IMR-90 (cell line): ENCODE measurements around the gene ZNF768. TPM values are rescaled to one million over a fixed set of nuclear protein-coding genes. Genes with fewer than 3 reads are reported as not detected.

ENCODE experiments used
- ATAC-seq: fragments of 200-7000 bp; cut with Tn5 transposase; 2 replicates; pipeline ENCODE4 v1.9.1; 2020; ENCODE audit warnings: low read depth, mild to moderate bottlenecking, moderate library complexity
- BruUV-seq: library from RNA; stranded (reverse); fragments of 400-500 nt; replicated peaks from 2 replicates; lab custom pipeline; 2021; lab: Mats Ljungman, UMichigan
- CTCF ChIA-PET: fragments of 300-600 bp; formaldehyde crosslinking; extraction: SDS; loops from one replicate; lab custom pipeline; 2021; ENCODE audit warnings: antibody characterized with exemption; lab: Yijun Ruan, JAX
- POLR2A ChIA-PET: fragments of 300-600 bp; sonication (Branson Sonifier 250); formaldehyde crosslinking; loops from one replicate; lab custom pipeline; 2022; ENCODE audit warnings: antibody characterized with exemption; ENCODE audit not compliant: unreplicated experiment; lab: Charles Lee
- DNase-seq: peaks from one replicate; pipeline ENCODE4 v3.0.0; 2013
- H2AFZ ChIP-seq: replicated peaks from 2 replicates; pipeline ENCODE3; 2013; ENCODE audit warnings: low read length, mild to moderate bottlenecking; ENCODE audit not compliant: poor library complexity
- H2AK5ac ChIP-seq: 2 replicates; pipeline ENCODE4 v1.6.1; 2013; ENCODE audit warnings: low read depth, low read length, inconsistent platforms
- H2AK9ac ChIP-seq: replicated peaks from 2 replicates; pipeline ENCODE3; 2013; ENCODE audit warnings: mild to moderate bottlenecking, low read depth, low read length, moderate library complexity; ENCODE audit not compliant: poor library complexity
- H2BK120ac ChIP-seq: 2 replicates; pipeline ENCODE4 v1.6.1; 2013; ENCODE audit warnings: low read depth, low read length, inconsistent platforms
- H2BK15ac ChIP-seq: 3 replicates; pipeline ENCODE4 v1.6.1; 2013; ENCODE audit warnings: low read depth, low read length, inconsistent platforms
- H2BK20ac ChIP-seq: 2 replicates; pipeline ENCODE4 v1.6.1; 2013; ENCODE audit warnings: low read depth, mild to moderate bottlenecking, inconsistent platforms, low read length, moderate library complexity
- H2BK5ac ChIP-seq: 2 replicates; pipeline ENCODE4 v1.6.1; 2013; ENCODE audit warnings: mild to moderate bottlenecking, low read depth, low read length, inconsistent platforms; ENCODE audit not compliant: poor library complexity, severe bottlenecking
- H3K14ac ChIP-seq: replicated peaks from 2 replicates; pipeline ENCODE4 v1.6.1; 2013; ENCODE audit warnings: low read depth, low read length, inconsistent platforms
- H3K18ac ChIP-seq: 2 replicates; pipeline ENCODE4 v1.6.1; 2013; ENCODE audit warnings: low read depth, low read length, control low read depth
- H3K23ac ChIP-seq: 2 replicates; pipeline ENCODE4 v1.6.1; 2013; ENCODE audit warnings: low read depth, low read length, inconsistent platforms
- H3K27ac ChIP-seq: 2 replicates; pipeline ENCODE4 v1.5.1; 2013; ENCODE audit warnings: mild to moderate bottlenecking, control low read depth, low read length; ENCODE audit not compliant: insufficient read depth
- H3K27me3 ChIP-seq: 2 replicates; pipeline ENCODE4 v1.6.1; 2013; ENCODE audit warnings: low read length; ENCODE audit not compliant: control insufficient read depth, insufficient read depth
- H3K36me3 ChIP-seq: 2 replicates; pipeline ENCODE4 v1.6.1; 2013; ENCODE audit warnings: low read length, mixed read lengths; ENCODE audit not compliant: control insufficient read depth, insufficient read depth
- H3K4ac ChIP-seq: 2 replicates; pipeline ENCODE4 v1.6.1; 2013; ENCODE audit warnings: low read depth, low read length, inconsistent platforms
- H3K4me1 ChIP-seq: 2 replicates; pipeline ENCODE4 v1.6.1; 2013; ENCODE audit warnings: low read length, mixed read lengths; ENCODE audit not compliant: control insufficient read depth, insufficient read depth
- H3K4me2 ChIP-seq: 2 replicates; pipeline ENCODE4 v1.6.1; 2013; ENCODE audit warnings: low read depth, mild to moderate bottlenecking, control low read depth, low read length, moderate library complexity
- H3K4me3 ChIP-seq: 2 replicates; pipeline ENCODE4 v1.5.1; 2013; ENCODE audit warnings: low read depth, mild to moderate bottlenecking, control low read depth, low read length, moderate library complexity; ENCODE audit not compliant: insufficient read depth
- H3K56ac ChIP-seq: 2 replicates; pipeline ENCODE4 v1.6.1; 2013; ENCODE audit warnings: low read length, inconsistent platforms; ENCODE audit not compliant: insufficient read depth; ENCODE audit errors: extremely low read depth
- H3K79me1 ChIP-seq, 2 experiments: 2 replicates each; pipeline ENCODE4 v1.6.1; 2013; ENCODE audit warnings: low read length in 2 of 2, inconsistent platforms in 1 of 2, low read depth in 1 of 2
- H3K9ac ChIP-seq: 2 replicates; pipeline ENCODE4 v1.6.1; 2013; ENCODE audit warnings: low read depth, low read length, control low read depth
- H3K9me1 ChIP-seq: 2 replicates; pipeline ENCODE4 v1.6.1; 2013; ENCODE audit warnings: low read length, inconsistent platforms; ENCODE audit not compliant: insufficient read depth
- H3K9me3 ChIP-seq: 2 replicates; pipeline ENCODE4 v1.6.1; 2013; ENCODE audit warnings: low read length; ENCODE audit not compliant: control insufficient read depth, insufficient read depth
- H4K20me1 ChIP-seq: 2 replicates; pipeline ENCODE4 v1.6.1; 2013; ENCODE audit warnings: low read length, inconsistent platforms; ENCODE audit not compliant: insufficient read depth
- H4K5ac ChIP-seq: 2 replicates; pipeline ENCODE4 v1.6.1; 2013; ENCODE audit warnings: mild to moderate bottlenecking, low read depth, low read length, control low read depth
- H4K8ac ChIP-seq, 2 experiments: 2 replicates each; pipeline ENCODE4 v1.6.1; 2013; ENCODE audit warnings: low read depth in 2 of 2, low read length in 2 of 2, control low read depth in 1 of 2, inconsistent platforms in 1 of 2
- H4K91ac ChIP-seq: 2 replicates; pipeline ENCODE4 v1.6.1; 2013; ENCODE audit warnings: low read depth, low read length, inconsistent platforms; ENCODE audit not compliant: insufficient read depth
- BHLHE40 ChIP-seq: fragments of 150-350 bp; IDR thresholded peaks from 2 replicates; pipeline ENCODE4 v1.6.1; 2016; ENCODE audit warnings: mild to moderate bottlenecking, low read depth, low read length
- CHD1 ChIP-seq: IDR thresholded peaks from 2 replicates; pipeline ENCODE4 v1.6.1; 2012; ENCODE audit warnings: low read depth, low read length, improper control_type of control experiment
- POLR2A ChIP-seq: IDR thresholded peaks from 2 replicates; pipeline ENCODE4 v1.6.1; 2012; ENCODE audit warnings: mild to moderate bottlenecking, low read depth, low read length
- WGBS, 2 experiments: methylation state at CpG; one replicate each; pipeline versions ENCODE4 v1.1.5 to v1.1.7; 2013; ENCODE audit warnings: missing lambda C conversion rate in 2 of 2; ENCODE audit not compliant: insufficient read length in 1 of 2; ENCODE audit errors: extremely low coverage in 2 of 2; 5-methylcytosine and 5-hydroxymethylcytosine counted together
- dilution Hi-C: fragments of 300-500 bp; cut with HindIII; formaldehyde crosslinking; loops from one replicate; pipeline ENCODE4 v1.14.3; 2018; ENCODE audit warnings: low sequenced_read_pairs; ENCODE audit not compliant: unreplicated experiment
- in situ Hi-C: fragments of 300-500 bp; cut with MboI; formaldehyde crosslinking; loops from 3 replicates; pipeline ENCODE4 v1.14.3; 2019; ENCODE audit warnings: low sequenced_read_pairs, inconsistent platforms, mixed read lengths
- intact Hi-C: fragments of 100-400 bp; cut with micrococcal nuclease; formaldehyde crosslinking; loops from 2 replicates; pipeline ENCODE4 v1.10.0; 2022
- polyA plus RNA-seq, 3 experiments: library from polyadenylated mRNA; depleted of rRNA; stranded (reverse); fragments of >200 nt; gene quantifications; 2 replicates each; pipeline ENCODE4 v1.2.3, GENCODE V29; 2012; ENCODE audit warnings: low replicate concordance in 1 of 3
- total RNA-seq: library from RNA; depleted of rRNA; stranded (reverse); fragments of >200 nt; gene quantifications from 2 replicates; pipeline ENCODE4 v1.2.3, GENCODE V29; 2012

ZNF768 gene
- total and polyA plus RNA-seq, 2 of the 4 experiments (the other 2 are of a cell fraction): 9.3 to 22.1 TPM

GRCh38 chr16:30546115-30546514 is 19.7 kb upstream of the ZNF768 start:
- H2BK15ac ChIP-seq: no peak overlapping the region
- no peak for ATAC-seq

More at GRCh38 chr16:30546115-30546514, 19.7 kb upstream of the ZNF768 start:
- no peak overlapping the region for H4K8ac ChIP-seq
- dilution Hi-C loops: no loop called here
- no peak overlapping the region for H3K56ac ChIP-seq
- ChIA-PET POLR2A (no interaction called here), CTCF (no interaction called here)
- in situ Hi-C loops: no loop called here
- no peak for DNase-seq
- no peaks in the 10 kb centered on the region for H3K36me3 ChIP-seq
- peaks cover 13% of the 10 kb centered on the region for H3K4me1 ChIP-seq
- no peak overlapping the region for H3K4me3 ChIP-seq
- no peak overlapping the region for H2BK120ac ChIP-seq
- intact Hi-C loops: no loop called here
- no peak overlapping the region for H4K5ac ChIP-seq
- H3K9me3 ChIP-seq: no peaks in the 10 kb centered on the region
- no peak overlapping the region for H3K27ac ChIP-seq
- no peak overlapping the region for H3K4me2 ChIP-seq
- no peak overlapping the region for H2BK5ac ChIP-seq
- H3K14ac ChIP-seq: no peak overlapping the region
- no peak overlapping the region for H2AK5ac ChIP-seq
- H3K79me1 ChIP-seq: peaks cover 0 to 3% of the 10 kb centered on the region in 2 experiments; a peak in 1 of 4 replicates
- no peaks in the 10 kb centered on the region for H3K27me3 ChIP-seq
- WGBS, 2 experiments: 97% methylated on average over 5 of the region's 8 CpGs; no CpG with 5 or more reads in 1 of the 2 experiments
- 0 out of 2 replicates have a peak, but pooled peaks cover 5% of the 10 kb centered on the region for H3K9me1 ChIP-seq
- H3K4ac ChIP-seq: no peak overlapping the region
- BruUV-seq: no TSS peak
- TF ChIP-seq BHLHE40: no peak
- TF ChIP-seq POLR2A: no peak
- TF ChIP-seq CHD1: no peak
- no peak overlapping the region for H2AFZ ChIP-seq
- H4K91ac ChIP-seq: no peak overlapping the region
- no peak overlapping the region for H2AK9ac ChIP-seq
- no peak overlapping the region for H2BK20ac ChIP-seq
- H3K18ac ChIP-seq: no peak overlapping the region
- no peak overlapping the region for H3K9ac ChIP-seq
- no peaks in the 10 kb centered on the region for H4K20me1 ChIP-seq
- H3K23ac ChIP-seq: no peak overlapping the region
